NCI-H82 treated with DMSO at 0.1 percent for 48 hours (cell line): ENCODE measurements around the gene BHLHA9.
"Not testable (repeated sequence)": the region's sequence is repeated elsewhere in the genome, so short reads cannot be mapped to it uniquely, and the experiment has no call there.

ENCODE experiments used
- DNase-seq: peaks from one replicate; lab custom pipeline; 2025; ENCODE audit not compliant: unreplicated experiment; lab: John Stamatoyannopoulos, UW

BHLHA9 gene

GRCh38 chr17:1270210-1271029 lies at the start of gene BHLHA9:
Gene BHLHA9, plus strand, starts transcription at chr17:1270444. Its CDS starts 120 bp downstream, at chr17:1270564.
- no peak for DNase-seq

GRCh38 chr17:1221209-1221608 lies 49.0 kb upstream of the BHLHA9 start:
- DNase-seq = no peak

- DNase-seq = no peak
Measured at GRCh38 chr17:1222321-1222720, 47.9 kb upstream of the BHLHA9 start.

GRCh38 chr17:1223662-1224061 lies 46.6 kb upstream of the BHLHA9 start:
- no peak for DNase-seq

- DNase-seq = no peak
Measured at GRCh38 chr17:1224330-1224729, 45.9 kb upstream of the BHLHA9 start.

GRCh38 chr17:1226308-1226707 lies 43.9 kb upstream of the BHLHA9 start:
- no peak for DNase-seq

- DNase-seq = no peak
Measured at GRCh38 chr17:1227365-1227764, 42.9 kb upstream of the BHLHA9 start.

GRCh38 chr17:1227917-1228780 lies 42.1 kb upstream of the BHLHA9 start:
- DNase-seq = no peak

GRCh38 chr17:1228781-1229348 lies 41.4 kb upstream of the BHLHA9 start:
- DNase-seq = no peak

- no peak for DNase-seq
Measured at GRCh38 chr17:1229349-1229899, 40.8 kb upstream of the BHLHA9 start.

GRCh38 chr17:1229900-1230501 lies 40.2 kb upstream of the BHLHA9 start:
- DNase-seq = no peak

- DNase-seq = no peak
Measured at GRCh38 chr17:1231456-1231855, 38.8 kb upstream of the BHLHA9 start.

- no peak for DNase-seq
Measured at GRCh38 chr17:1232331-1232730, 37.9 kb upstream of the BHLHA9 start.

- no peak for DNase-seq
Measured at GRCh38 chr17:1232786-1233185, 37.5 kb upstream of the BHLHA9 start.

- no peak for DNase-seq
Measured at GRCh38 chr17:1234455-1234854, 35.8 kb upstream of the BHLHA9 start.

GRCh38 chr17:1237471-1237870 lies 32.8 kb upstream of the BHLHA9 start:
- DNase-seq = no peak

- no peak for DNase-seq
Measured at GRCh38 chr17:1239210-1239609, 31.0 kb upstream of the BHLHA9 start.

GRCh38 chr17:1240426-1240825 lies 29.8 kb upstream of the BHLHA9 start:
- DNase-seq = not testable (repeated sequence)

GRCh38 chr17:1241929-1242328 lies 28.3 kb upstream of the BHLHA9 start:
- no peak for DNase-seq

GRCh38 chr17:1244606-1245012 lies 25.6 kb upstream of the BHLHA9 start:
- no peak for DNase-seq
